HG03432 (cell line): ENCODE results near the gene TAS2R16.
"Not testable (repeated sequence)": the region's sequence is repeated elsewhere in the genome, so short reads cannot be mapped to it uniquely, and the experiment has no call there.

Source experiments
- ATAC-seq: cut with Tn5 transposase; IDR thresholded peaks from one replicate; pipeline ENCODE4 v1.9.1; 2021; ENCODE audit warnings: mild to moderate bottlenecking, moderate library complexity; ENCODE audit not compliant: unreplicated experiment

TAS2R16 gene

GRCh38 chr7:122974229-122974628 is 21.3 kb downstream of the TAS2R16 start:
- ATAC-seq: no peak

- no peak for ATAC-seq
These were observed 23.4 kb downstream of the TAS2R16 start for GRCh38 chr7:122972056-122972455.

GRCh38 chr7:122970740-122971725 is 24.5 kb downstream of the TAS2R16 start:
- ATAC-seq: no peak

- no peak for ATAC-seq
These were observed 27.1 kb downstream of the TAS2R16 start for GRCh38 chr7:122968389-122968788.

GRCh38 chr7:122965306-122965705 is 30.2 kb downstream of the TAS2R16 start:
- ATAC-seq: no peak

- not testable (repeated sequence) for ATAC-seq
These were observed 41.8 kb downstream of the TAS2R16 start for GRCh38 chr7:122953678-122954077.

GRCh38 chr7:122951006-122951405 is 44.5 kb downstream of the TAS2R16 start:
- ATAC-seq: no peak

GRCh38 chr7:122949186-122949585 is 46.3 kb downstream of the TAS2R16 start:
- ATAC-seq: no peak
